Activated CD8-positive, alpha-beta memory T cell treated with anti-CD3 and anti-CD28 coated beads for 4 hours (primary cell): ENCODE measurements around the gene SLC12A5.
"Not testable (repeated sequence)": the region's sequence is repeated elsewhere in the genome, so short reads cannot be mapped to it uniquely, and the experiment has no call there.

ENCODE experiments used
- DNase-seq, 2 donors: peaks; one replicate each; pipeline ENCODE4 v3.0.0-alpha.2; 2020; ENCODE audit warnings: low read depth in 2 of 2

The SLC12A5 gene

GRCh38 chr20:46081074-46081473, 52.1 kb downstream of the SLC12A5 start:
- no peak for DNase-seq

DNA sequence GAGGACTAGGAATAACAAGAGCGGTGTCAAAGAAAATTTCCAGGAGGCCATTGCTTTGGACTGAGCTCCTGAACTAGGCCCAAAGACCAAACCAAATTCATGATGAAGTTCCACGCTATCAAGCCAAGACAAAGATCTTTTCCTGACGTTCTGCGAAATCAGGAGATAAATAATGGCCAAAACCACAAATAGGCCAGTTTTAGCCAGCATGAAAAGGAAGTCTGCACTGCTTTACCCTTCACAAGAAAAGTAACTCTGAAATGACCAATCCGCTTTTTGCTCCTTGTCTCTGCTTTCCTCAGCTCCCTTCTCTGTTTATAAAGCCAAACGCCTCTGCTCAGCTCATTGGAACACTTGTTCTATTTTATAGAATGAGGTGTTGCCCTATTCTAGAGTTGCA, 54.1 kb downstream of the SLC12A5 start:
- no peak for DNase-seq

- DNase-seq = no peak
Observed at GRCh38 chr20:46083531-46084061, 54.6 kb downstream of the SLC12A5 start.

GRCh38 chr20:46084805-46085178, 55.8 kb downstream of the SLC12A5 start:
- no peak for DNase-seq

GRCh38 chr20:46085179-46085851, 56.3 kb downstream of the SLC12A5 start:
- DNase-seq = no peak

DNA sequence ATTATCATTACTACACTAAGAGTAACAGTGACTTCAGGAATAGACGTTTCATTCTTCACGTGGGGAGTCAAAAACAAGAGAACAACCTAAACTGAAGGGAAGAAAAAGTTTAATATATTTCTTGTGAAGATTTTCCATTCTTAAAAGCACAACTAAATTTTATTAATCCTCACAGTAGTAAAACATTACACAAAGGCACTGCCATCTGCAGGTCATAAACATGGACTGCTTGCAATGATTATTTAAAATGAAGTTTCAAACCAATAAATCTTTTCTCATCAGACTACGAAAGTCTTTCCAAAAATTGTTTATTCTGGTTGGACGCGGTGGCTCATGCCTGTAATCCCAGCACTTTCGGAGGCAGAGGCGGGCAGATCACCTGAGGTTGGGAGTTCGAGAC, 58.1 kb downstream of the SLC12A5 start:
- DNase-seq = no peak

DNA sequence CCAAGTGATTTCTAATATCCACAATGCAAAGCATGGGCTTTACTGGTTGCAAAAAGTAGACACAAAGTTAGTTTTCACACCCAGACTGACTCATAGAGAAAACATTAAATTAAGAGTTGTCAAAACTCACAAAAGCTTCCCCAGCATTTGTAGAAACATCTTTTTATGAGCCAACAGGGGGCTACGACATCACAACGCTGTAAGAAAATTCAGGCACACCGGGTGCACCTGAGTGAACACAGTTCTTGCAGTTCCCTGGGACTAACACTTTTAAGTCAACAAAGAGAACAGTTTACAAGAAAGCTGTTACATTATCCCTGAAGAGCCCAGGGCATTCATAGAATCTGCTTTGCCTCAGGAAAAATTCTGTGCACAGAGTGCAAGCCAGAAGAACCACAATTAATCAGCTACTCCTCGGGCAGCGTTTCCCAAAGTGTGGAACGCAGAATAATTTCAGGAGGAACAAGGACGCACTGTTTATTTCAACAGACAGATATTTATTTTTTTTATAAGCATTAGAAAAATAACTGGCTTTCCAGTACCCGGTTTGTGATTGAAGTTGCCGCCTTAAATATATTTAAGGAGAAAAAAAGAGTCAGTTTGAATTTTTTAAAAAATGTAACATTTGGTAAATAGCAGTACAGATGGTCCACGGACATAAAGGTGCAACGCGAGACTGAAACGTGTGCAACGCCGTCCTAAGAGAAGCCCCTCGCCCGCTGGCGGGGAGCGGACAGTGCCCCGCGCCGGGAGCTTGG, 59.6 kb downstream of the SLC12A5 start:
- no peak for DNase-seq

DNA sequence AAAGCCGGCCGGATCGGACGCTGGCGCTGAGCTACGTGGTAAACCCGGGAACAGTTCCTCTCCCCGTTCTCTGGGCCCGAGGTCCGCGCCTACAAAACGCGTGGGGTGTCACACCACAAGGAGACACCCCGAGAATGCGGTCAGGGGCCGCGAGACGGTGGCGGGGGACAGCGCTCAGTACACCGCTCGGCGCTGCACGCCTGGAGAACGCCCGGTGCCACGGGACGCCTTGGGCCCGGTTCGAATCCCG, 60.1 kb downstream of the SLC12A5 start:
- peak in 1 of 2 donors; percentile 27 for DNase-seq

DNA sequence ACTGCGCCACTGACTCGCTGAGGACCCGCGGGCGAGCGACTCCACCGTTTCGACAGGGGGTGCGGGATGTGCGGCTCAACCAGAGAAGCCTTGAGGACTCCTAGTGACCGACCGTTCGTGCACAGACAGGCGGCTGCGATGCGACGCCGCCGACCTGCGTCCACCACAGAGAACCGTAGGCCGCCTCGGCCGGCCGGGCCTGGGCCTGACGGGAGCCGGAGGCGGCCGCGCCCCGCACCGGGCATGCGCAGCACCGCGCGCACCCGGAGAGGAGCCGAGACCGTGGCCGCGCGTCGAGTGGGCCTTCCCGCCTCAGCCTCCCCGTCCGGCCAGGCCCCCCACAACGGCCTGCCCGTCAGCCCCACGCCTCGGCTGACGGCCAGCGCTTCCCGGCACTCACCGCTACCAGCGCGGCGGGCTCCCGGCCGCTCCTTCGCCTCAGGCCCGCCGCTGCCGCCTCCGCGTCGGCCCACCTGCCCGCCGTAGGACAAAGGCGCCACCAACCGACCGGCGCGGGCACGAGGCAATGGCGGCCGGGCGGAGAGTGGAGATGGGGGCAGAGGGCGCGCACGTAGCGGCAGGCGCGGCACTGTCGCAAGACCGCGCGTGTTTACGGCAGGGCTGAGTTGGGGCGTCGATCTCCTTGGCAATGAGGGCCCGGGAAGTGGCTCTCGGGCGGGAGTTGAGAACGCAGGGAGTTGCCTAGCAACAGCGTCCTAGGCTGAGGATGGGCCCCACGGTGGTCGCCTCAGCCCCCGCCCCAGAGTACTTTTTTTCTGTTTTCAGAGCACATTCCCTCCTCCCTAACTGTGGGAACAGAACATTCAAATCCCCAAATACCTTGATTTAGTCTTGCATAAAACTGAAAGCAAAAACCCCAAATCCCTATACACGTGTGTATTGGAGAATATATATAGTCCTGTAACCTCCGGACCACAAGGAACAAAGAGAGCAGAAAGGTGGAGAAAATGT, 60.7 kb downstream of the SLC12A5 start, which contains the start of gene NCOA5:
TSS of gene NCOA5 (minus strand) at position 546 of the 972 bp plus-strand sequence. CDS start 10,538 bp downstream, outside the sequence.
- DNase-seq = peak; percentile 84 to 90

DNA sequence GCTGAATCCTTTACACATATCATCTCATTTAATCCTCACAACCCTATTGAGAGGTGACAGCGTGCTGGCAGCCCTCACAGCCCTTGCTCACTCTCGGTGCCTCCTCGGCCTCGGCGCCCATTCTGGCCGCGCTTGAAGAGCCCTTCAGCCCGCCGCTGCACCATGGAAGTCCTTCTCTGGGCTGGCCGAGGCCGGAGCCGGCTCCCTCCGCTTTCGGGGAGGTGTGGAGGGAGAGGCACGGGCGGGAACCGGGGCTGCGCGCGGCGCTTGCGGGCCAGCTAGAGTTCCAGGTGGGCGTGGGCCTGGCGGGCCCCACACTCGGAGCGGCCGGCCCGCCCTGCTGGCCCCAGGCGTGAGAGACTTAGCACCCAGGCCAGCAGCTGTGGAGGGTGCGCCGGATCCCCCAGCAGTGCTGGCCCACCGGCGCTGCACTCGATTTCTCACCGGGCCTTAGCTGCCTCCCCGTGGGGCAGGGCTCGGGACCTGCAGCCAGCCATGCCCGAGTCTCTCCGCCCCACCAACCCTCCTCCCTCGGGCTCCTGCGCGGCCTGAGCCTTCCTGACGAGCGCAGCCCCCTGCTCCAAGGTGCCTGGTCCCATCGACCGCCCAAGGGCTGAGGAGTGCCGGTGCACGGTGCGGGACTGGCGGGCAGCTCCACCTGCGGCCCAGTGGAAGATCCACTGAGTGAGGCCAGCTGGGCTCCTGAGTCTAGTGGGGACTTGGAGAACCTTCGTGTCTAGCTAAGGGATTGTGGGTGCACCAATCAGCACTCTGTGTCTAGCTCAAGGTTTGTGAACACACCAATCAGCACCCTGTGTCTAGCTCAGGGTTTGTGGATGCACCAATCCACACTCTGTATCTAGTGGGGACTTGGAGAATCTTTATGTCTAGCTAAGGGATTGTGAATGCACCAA, 62.9 kb downstream of the SLC12A5 start:
- DNase-seq = not testable (repeated sequence)

DNA sequence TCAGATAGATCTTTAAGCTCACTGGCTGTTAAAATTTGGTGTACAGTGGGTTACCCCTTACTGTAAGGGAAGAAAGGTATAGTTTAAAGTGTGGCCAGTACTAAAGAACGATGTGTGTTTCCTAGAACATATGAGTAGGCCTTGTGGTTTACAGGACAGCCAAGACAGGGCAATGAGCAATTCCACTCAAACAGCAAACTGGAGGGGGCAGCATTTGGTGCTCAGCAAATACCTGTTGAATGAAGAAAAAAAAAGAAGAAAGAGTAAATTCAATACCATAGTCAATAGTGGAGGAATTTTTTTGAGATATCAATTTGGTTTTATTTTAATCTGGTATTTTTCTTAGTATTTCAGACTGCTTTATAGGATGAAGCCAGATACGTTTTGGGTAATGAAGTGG, 64.5 kb downstream of the SLC12A5 start:
- DNase-seq = no peak

DNA sequence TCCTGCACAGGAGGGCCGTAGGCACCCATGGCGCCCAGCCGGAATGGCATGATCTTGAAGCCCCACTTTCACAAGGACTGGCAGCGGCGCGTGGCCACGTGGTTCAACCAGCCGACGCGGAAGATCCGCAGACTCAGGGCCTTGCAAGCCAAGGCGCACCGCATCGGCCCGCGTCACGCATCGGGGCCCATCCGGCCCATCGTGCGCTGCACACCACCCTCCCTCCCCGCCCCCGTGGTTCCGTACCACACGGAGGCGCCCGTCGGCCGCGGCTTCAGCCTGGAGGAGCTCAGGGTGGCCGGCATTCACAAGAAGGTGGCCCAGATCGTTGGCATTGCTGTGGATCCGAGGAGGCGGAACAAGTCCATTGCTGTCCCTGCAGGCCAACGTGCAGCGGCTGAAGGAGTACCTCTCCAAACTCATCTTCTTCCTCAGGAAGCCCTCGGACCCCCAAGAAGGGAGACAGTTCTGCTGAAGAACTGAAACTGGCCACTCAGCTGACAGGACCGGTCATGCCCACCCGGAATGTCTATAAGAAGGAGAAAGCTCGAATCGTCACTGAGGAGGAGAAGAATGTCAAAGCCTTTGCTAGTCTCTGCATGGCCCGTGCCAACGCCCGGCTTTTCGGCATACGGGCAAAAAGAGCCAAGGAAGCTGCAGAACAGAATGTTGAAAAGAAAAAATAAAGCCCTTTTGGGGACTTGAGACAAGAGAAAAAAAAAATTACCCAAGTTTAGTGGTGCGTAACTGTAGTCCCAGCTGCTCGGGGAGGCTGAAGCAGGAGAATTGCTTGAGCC, 70.7 kb downstream of the SLC12A5 start:
- no peak for DNase-seq

GRCh38 chr20:46100444-46100843, 71.4 kb downstream of the SLC12A5 start:
- DNase-seq = not testable (repeated sequence)

DNA sequence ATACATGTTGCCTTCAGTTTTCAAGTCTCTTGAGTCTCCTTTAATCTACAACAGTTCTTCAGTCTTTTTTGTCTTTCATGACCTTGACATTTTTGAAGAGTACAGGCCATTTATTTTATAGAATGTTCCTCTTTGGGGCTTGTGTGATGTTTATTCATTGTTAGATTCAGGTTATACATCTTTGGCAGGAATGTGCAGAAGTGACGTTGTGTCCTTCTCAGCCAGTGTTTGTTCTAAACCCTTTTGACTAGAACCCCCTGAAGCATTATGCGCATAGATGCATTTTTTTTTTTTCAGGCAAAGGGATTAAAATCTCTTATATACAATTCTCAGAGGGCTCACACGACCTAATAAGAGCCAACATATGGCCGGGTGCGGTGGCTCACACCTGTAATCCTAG, 72.0 kb downstream of the SLC12A5 start:
- DNase-seq = no peak

GRCh38 chr20:46101957-46102356, 72.9 kb downstream of the SLC12A5 start:
- DNase-seq = no peak

DNA sequence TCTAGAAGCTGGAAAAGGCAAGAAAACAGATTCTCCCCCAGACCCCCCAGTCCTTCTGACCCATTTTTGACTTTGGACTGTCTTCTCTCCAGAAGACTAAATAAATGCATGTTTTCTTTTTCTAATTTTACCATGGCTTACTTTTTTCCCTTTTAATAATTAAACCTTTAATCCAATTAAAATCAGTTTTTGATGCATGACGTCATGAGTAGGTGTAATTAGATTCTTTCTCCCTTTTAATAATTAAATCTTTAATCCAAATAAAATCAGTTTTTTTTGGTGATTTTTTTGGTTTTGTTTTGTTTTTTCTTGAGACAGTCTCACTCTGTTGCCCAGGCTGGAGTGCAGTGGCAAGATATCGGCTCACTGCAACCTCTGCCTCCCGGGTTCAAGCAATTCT, 73.9 kb downstream of the SLC12A5 start:
- DNase-seq = no peak

GRCh38 chr20:46104262-46104661, 75.2 kb downstream of the SLC12A5 start:
- no peak for DNase-seq

- DNase-seq = no peak
Observed at GRCh38 chr20:46107061-46107460, 78.0 kb downstream of the SLC12A5 start.

GRCh38 chr20:46108435-46108841, 79.4 kb downstream of the SLC12A5 start:
- DNase-seq = no peak

DNA sequence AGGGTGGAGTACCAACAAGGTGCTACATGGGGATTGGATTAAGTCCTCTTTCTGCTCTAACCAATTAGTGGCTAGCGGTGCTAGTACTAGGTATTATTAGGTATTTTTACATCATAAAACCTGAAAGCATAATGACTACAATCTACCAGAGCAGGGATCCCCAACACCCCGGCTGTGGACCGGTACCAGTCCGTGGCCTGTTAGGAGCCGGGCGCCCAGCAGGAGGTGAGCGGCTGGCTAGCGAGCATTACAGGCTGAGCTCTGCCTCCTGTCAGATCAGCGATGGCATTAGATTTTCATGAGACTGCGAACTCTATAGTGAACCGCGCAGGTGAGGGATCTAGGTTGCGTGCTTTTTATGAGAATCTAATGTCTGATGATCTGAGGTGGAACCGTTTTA, 80.0 kb downstream of the SLC12A5 start:
- no peak for DNase-seq
